NCI-H82 treated with DMSO at 0.1 percent for 48 hours (cell line): ENCODE data around the gene SSTR5.
"Not testable (repeated sequence)": the region's sequence is repeated elsewhere in the genome, so short reads cannot be mapped to it uniquely, and the experiment has no call there.

ENCODE experiments used
- DNase-seq: peaks from one replicate; lab custom pipeline; 2025; ENCODE audit not compliant: unreplicated experiment; lab: John Stamatoyannopoulos, UW

SSTR5 gene

DNA sequence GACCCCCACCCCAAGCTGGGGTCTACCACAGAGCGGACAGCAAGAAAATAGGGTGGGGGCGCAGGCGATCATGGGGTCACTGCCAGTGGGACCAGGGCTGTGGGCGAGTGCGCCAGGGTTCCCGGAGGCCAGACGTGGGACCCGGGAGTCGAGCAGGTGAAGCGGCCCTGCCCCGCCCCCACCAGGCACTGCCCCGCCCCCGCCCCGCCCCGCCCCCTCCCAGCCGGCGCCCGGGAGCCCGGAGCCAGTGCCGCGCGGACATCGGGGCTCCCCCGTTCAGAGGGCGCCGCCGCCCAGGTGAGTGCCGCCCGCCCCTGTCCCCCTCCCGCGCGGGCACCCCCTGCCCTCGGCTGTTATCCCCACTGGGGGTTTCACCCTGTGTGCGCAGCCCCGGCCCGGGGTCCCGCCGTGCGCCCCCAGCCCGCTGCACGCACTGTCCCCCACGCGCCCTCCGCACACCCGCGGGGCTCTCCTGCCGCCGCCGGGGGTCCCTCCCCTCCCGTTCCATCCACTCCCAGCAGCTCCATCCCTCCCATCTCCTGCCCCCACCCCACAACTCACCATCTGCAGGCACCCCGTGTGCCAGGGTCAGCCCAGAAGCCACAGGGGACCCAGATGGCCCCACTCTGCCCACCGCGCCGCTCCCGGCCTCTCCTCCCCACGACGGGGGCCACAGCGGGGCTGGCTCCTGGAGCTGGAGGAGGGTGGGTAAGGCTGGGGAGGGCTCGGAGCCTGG, at the start of gene SSTR5:
TSS of gene SSTR5 (plus strand) at position 222 of the 736 bp plus-strand sequence. CDS start 6,122 bp downstream, outside the sequence.
- DNase-seq: no peak

DNA sequence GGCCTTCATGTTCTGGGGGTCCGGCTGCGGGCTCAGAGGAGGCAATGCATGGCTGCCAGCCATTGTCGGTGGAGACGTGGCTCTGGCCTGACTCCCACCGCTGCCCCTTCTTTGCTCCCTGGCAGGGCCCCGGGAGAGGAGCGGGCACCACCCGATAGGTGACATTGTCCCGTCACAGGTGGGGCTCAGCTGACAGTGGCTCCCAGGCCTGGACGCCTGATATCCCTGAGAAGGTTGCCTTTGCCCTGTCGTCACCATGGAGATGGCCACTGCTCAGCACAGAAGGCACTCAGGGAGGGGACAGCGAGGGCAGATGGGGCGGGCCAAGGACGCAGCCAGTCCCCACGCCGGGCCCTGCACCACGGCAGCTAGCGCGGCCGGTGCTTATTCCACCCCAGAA, 48.4 kb upstream of the SSTR5 start:
- DNase-seq: no peak

- DNase-seq: not testable (repeated sequence)
Measured at GRCh38 chr16:1025183-1025809, 47.3 kb upstream of the SSTR5 start.

DNA sequence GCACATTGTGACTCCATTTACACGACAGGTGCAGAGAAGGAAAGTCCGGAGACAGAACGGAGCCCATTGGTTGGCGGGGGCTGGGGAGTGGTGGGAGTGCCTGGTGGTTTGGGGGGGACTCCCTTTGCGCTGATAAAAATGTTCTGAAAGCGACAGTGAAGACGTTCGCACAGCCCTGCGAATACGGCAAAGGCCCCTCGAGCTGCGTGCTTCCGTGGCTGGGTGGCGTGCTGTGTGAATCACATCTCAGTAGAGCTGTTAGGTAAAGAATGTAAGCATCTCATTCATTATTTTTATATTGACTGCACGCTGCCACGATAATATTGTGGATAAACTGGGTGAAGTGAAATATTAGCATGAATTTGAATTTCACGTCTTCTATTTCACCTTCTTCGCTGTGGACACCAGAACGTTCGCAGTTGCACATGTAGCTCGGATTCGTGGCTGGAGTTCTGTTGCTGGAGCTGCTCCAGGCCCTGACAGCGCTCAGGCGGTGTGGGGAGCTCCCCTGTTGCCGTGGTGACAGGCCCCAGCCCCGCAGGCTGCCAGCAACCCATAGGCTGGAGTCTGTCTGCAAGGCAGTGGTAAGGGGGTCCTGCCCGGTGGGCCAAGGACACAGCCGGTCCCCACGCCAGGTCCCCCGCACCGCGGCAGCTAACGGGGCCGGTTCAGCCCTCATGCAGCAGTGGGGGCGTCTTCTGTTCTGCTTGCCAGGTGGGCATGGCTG, 46.3 kb upstream of the SSTR5 start:
- DNase-seq: no peak

- no peak for DNase-seq
Measured at GRCh38 chr16:1026784-1027500, 45.6 kb upstream of the SSTR5 start.

DNA sequence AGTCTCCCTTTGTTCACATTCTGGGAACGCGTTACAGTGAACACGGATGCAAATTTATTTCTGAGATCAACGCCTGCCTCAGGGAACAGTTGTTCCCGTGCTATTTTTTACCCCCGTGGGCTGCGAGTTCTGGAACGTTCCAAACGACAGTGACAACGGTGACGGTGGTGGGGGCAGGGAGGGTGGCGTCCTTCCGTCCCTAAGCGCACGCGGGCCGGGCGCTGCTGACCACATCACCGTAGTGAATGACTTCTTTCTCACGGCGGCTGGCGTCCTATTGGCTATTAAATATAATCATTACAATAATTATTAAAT, 45.1 kb upstream of the SSTR5 start:
- DNase-seq: no peak

GRCh38 chr16:1028056-1028455, 44.5 kb upstream of the SSTR5 start:
- no peak for DNase-seq

DNA sequence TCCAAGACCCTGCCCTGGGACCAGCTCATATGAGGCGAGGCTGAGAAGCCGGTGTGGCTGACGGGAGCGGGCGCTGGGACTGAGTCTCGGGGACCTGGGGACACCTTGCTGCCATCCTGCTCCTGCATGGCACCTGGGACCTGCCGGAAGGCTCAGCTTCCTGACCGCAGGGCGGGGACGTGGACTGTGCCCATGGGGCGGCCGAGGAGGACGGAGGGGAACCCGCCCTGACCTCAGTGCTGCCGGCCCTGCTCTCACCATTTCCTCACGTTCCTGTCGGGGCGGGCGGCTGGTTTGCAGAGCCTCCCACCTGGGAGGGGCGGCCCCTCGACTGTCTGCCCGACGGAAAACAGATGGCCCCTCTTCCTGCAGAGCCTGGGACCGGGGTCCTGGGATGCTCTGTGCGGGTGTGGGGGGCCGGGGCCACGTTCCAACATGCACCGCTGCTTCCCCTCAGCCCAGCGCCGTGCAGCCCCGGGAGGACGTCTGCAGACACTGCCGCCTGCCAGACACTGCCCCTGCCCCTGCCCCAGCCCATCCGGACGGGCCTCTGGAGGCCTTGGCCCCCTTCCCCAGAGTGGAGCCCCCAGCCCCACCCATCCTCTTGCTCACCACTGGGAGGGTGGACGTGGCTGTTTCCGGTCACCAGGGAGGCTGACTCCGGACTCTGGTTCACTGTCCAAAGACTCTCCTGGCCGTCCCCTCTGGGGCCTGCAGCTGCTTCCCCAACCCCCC, 43.9 kb upstream of the SSTR5 start:
- no peak for DNase-seq

DNA sequence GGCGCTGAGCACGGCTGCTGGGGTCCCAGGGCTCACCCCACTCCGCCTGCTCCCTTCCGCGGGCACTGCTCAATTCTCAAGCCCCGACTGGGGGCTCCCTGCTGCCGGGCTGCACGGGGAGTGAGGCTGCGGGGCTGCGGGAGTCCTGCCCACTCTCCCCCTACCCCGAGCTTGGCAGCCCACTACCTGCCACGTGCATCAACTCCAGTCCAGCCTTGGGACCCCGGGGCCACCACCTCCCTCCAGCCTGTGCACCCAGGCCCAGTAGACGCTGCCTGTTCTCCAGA, 43.3 kb upstream of the SSTR5 start:
- DNase-seq: no peak

GRCh38 chr16:1030473-1030901, 42.1 kb upstream of the SSTR5 start:
- DNase-seq: no peak

GRCh38 chr16:1031666-1032065, 40.9 kb upstream of the SSTR5 start:
- no peak for DNase-seq

DNA sequence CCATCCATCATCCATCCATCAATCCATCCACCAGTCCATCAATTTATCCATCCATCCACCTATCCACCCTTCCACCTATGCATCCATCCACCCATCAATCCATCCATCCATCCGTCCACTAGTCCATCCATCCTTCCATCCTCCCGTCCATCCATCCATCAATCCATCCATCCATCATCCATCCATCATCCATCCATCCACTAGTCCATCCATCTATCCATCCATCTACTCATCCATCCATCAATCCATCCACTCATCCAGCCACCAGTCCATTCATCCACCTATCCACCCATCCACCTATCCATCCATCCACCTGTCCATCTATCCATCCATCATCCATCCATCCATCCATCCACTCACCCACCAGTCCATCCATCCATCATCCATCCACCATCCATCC, 39.9 kb upstream of the SSTR5 start:
- no peak for DNase-seq

DNA sequence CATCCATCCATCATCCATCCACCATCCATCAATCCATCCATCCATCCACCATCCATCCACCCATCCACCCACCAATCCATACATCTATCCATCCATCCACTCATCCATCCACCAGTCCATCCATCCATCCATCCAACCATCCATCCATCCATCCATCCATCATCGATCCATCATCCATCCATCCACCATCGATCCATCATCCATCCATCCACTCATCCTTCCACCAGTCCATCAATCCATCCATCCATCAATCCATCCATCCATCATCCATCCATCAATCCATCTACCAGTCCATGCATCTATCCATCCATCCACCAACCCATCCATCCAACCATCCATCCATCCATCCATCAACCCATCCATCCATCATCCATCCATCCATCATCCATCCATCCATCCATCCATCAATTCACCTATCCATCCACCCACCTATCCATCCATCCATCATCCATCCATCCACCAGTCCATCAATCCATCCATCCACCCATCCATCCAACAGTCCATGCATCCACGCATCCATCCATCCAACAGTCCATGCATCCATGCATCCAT, 39.3 kb upstream of the SSTR5 start:
- DNase-seq: no peak

DNA sequence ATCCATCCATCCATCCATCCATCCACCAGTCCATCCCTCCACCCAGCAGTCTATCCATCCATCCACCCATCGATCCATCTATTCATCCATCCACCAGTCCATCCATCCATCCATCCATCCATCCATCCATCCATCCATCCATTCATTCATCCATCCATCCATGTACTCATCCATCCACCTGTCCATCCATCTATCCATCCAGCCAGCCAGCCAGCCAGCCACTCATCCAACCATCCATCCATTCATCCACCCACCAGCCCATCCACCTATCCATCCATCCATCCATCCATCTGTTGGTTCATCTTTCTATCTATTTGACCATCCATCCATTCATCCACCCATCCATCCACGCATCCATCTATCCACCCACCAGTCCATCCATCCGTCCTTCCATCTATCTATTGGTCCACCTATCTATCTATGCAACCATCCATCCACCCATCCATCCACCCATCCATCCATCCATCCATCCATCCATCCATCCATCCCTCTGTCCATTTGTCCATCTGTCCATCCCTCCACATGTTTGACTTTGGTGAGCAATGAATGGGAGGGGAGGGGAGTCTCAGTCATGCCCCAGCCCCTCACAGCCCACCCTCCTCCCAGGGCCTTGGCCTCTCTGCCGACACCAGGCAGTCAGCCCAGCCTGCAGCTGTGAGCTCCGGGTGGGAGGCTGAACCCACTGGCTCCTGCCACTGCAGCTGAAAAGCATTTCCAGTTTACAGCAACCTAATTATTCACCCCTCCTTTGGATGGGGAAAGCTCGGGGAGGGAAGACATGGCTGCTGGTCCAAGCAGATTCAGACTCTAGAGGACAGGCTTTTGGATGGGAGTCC, 38.1 kb upstream of the SSTR5 start:
- DNase-seq: no peak

GRCh38 chr16:1035066-1035415, 37.5 kb upstream of the SSTR5 start:
- DNase-seq: no peak

- DNase-seq: no peak
Measured at GRCh38 chr16:1036166-1036565, 36.4 kb upstream of the SSTR5 start.

GRCh38 chr16:1036726-1037393, 35.7 kb upstream of the SSTR5 start:
- no peak for DNase-seq

DNA sequence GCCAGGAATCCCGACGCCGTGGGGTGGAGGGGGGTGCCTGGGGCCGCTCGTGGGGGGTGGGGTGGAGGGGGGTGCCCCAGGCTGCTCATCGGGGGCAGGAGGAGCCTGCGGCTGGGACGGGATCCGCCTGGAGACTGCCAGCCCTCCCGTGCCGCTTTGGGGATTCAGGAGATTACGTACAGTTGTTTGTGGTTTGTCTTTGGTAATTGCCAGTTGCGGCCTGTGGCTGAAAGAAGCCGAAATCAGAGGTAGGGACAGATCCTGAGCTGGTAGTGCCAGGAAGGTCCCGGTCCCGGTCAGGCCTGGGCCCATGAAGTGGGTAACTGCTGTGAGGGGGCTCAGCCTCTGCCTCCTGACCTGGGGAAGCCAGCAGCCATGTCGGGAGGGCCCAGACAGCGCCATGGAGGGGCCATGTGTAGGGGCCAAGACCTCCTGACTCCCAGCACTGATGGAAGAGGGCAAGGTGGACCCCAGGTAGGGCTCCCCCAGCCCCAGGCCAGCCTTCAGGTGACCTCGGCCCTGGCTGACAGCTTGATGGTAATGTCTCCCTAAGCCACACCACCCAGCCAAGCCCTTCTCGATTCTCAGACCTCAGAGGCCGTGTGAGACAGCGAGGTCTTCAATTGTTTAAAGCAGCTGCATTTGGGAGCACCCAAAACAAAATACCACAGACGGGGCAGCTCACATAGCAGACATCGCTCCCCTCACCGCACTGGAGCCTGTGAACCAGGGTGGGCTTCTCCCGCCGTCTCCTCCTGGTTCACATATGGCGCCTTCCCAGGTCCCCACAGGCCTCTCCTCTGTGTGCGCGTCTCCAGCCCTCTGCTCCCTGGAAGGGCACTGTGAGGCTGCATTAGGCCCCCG, 34.9 kb upstream of the SSTR5 start:
- no peak for DNase-seq

DNA sequence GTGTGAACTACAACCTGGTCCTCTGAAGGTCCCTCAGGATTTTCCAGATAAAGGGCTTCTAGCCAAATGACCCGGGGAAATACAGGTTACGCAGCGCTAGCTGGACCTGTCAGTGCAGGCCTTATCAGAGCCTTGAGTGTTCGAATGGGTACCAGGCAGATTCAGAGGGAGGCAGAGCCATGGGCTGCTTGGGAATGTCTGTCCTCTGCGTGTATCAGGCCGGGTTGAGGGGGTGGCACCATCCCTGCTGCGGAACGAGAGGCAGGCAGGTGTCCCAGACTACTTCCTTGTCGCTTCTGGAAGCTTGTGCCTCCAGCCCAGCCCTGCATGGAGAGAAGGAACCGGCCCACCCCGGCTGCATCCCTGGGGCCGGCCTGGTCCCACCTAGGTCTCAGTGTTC, 33.6 kb upstream of the SSTR5 start:
- no peak for DNase-seq
